AG09309 (cell line): ENCODE measurements around the gene PLOD3.
"Not testable (repeated sequence)": the region's sequence is repeated elsewhere in the genome, so short reads cannot be mapped to it uniquely, and the experiment has no call there.

ENCODE experiments used
- DNase-seq: peaks from one replicate; pipeline ENCODE4 v3.0.0-alpha.2; 2010; ENCODE audit warnings: low read depth
- H3K4me3 ChIP-seq: 2 replicates; pipeline ENCODE4 v1.5.1; 2011; ENCODE audit warnings: mild to moderate bottlenecking, low read depth, low read length, moderate library complexity; ENCODE audit not compliant: control insufficient read depth
- CTCF ChIP-seq: IDR thresholded peaks from 2 replicates; pipeline ENCODE4 v1.5.1; 2011; ENCODE audit warnings: mild to moderate bottlenecking, low read depth, low read length, inconsistent platforms; ENCODE audit not compliant: insufficient read depth, control insufficient read depth; ENCODE audit errors: missing control alignments

The PLOD3 gene

GRCh38 chr7:101210143-101210542 lies 7.2 kb downstream of the PLOD3 start:
- H3K4me3 ChIP-seq, result no peak overlapping the region
- no peak for TF ChIP-seq CTCF
- DNase-seq, result no peak

- TF ChIP-seq CTCF, result no peak
- no peak for DNase-seq
- no peak overlapping the region for H3K4me3 ChIP-seq
These were observed 8.6 kb downstream of the PLOD3 start for GRCh38 chr7:101208794-101209193.

- no peak for TF ChIP-seq CTCF
- DNase-seq, result no peak
- H3K4me3 ChIP-seq, result no peak overlapping the region
These were observed 9.9 kb downstream of the PLOD3 start for GRCh38 chr7:101207459-101207858.

- no peak for TF ChIP-seq CTCF
- no peak overlapping the region for H3K4me3 ChIP-seq
- no peak for DNase-seq
These were observed 10.7 kb downstream of the PLOD3 start for GRCh38 chr7:101206665-101207042.

GRCh38 chr7:101205901-101206664 lies 11.3 kb downstream of the PLOD3 start:
- DNase-seq, result no peak
- TF ChIP-seq CTCF, result no peak

GRCh38 chr7:101203740-101204738 lies 13.3 kb downstream of the PLOD3 start:
- DNase-seq, H3K4me3 ChIP-seq: not testable (repeated sequence)

More at GRCh38 chr7:101205901-101206664, 11.3 kb downstream of the PLOD3 start:
- H3K4me3 ChIP-seq, result no peak overlapping the region

- TF ChIP-seq CTCF, result no peak
- DNase-seq, result no peak
- no peak overlapping the region for H3K4me3 ChIP-seq
These were observed 14.8 kb downstream of the PLOD3 start for GRCh38 chr7:101202603-101202918.
